Fibroblast of upper back skin (primary cell): ENCODE measurements around the gene AKNA.

Source experiments
- DNase-seq: peaks from one replicate; pipeline ENCODE4 v3.0.0-alpha.2; 2013

AKNA gene

GRCh38 chr9:114357911-114358328, 29.9 kb downstream of the AKNA start:
- no peak for DNase-seq

- no peak for DNase-seq
These were observed 30.4 kb downstream of the AKNA start for GRCh38 chr9:114357360-114357759.

GRCh38 chr9:114356792-114357191, 31.0 kb downstream of the AKNA start:
- no peak for DNase-seq

GRCh38 chr9:114355821-114356220, 32.0 kb downstream of the AKNA start:
- DNase-seq: no peak

GRCh38 chr9:114351932-114352331, 35.9 kb downstream of the AKNA start:
- DNase-seq: no peak

- DNase-seq: no peak
These were observed 37.0 kb downstream of the AKNA start for GRCh38 chr9:114350636-114351401.

- DNase-seq: no peak
These were observed 37.9 kb downstream of the AKNA start for GRCh38 chr9:114349713-114350480.

GRCh38 chr9:114348906-114349482, 38.8 kb downstream of the AKNA start:
- DNase-seq: peak; percentile 98

GRCh38 chr9:114348261-114348905, 39.4 kb downstream of the AKNA start:
- no peak for DNase-seq

- DNase-seq: no peak
These were observed 40.1 kb downstream of the AKNA start for GRCh38 chr9:114347675-114348074.

GRCh38 chr9:114346146-114346545, 41.6 kb downstream of the AKNA start:
- DNase-seq: no peak

- no peak for DNase-seq
These were observed 42.2 kb downstream of the AKNA start for GRCh38 chr9:114345493-114346065.

GRCh38 chr9:114344692-114345091, 43.1 kb downstream of the AKNA start:
- no peak for DNase-seq

- DNase-seq: no peak
These were observed 43.6 kb downstream of the AKNA start for GRCh38 chr9:114344188-114344566.

GRCh38 chr9:114343471-114344187, 44.2 kb downstream of the AKNA start:
- peak; percentile 37 for DNase-seq

GRCh38 chr9:114342755-114343440, 44.9 kb downstream of the AKNA start:
- no peak for DNase-seq

- no peak for DNase-seq
These were observed 45.8 kb downstream of the AKNA start for GRCh38 chr9:114341991-114342390.

GRCh38 chr9:114341152-114341830, 46.5 kb downstream of the AKNA start:
- no peak for DNase-seq

- DNase-seq: peak; percentile 30
These were observed 48.5 kb downstream of the AKNA start for GRCh38 chr9:114339130-114339908.

GRCh38 chr9:114338187-114338586, 49.6 kb downstream of the AKNA start:
- DNase-seq: no peak
